GM11168 (cell line): ENCODE measurements around the gene POLA1.

Source experiments
- in situ Hi-C: fragments of 300-500 bp; cut with MboI; formaldehyde crosslinking; loops from one replicate; pipeline ENCODE4 v1.12.0; 2022; ENCODE audit warnings: low sequenced_read_pairs; ENCODE audit not compliant: unreplicated experiment

Gene POLA1

DNA sequence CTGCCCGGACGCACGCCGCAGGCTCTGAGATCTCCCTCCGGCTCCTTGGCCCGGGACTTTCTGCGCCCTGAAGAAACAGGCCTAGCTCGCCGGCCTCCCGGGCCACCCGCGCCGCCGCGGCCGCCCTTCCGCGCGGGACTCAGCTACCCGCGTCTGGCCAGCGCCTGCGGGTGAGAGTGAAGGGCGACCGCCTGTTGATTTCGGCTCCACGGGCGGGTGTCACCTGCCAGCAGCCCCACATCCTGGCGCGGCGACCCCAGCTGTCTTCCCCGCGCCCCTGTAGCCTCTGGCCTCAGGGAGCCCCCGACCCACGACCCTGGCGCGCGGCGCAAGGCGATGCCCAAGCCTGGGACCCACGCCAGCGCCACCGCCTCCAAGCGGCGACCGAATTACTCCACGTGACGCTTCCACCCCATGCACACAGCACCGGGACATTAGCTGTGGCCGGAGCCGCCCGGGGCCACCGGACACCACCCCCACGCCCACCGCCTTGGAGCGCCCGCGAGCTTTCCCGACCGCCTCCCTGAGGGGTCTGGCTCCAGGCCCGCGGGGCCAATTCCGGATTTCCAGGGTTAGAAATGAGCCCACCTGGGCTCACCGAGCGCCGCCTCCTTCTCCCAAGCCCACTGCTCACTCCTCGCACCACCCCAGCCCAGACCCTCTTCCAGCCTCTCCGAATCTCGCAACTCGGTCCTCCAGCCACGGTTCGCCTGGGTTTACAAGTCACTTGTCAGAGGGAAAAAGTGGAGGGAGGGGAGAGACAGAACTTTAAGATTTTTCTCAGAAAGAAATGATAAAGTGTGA lies 311.9 kb downstream of the POLA1 start:
- in situ Hi-C loops, result no loop called here

DNA sequence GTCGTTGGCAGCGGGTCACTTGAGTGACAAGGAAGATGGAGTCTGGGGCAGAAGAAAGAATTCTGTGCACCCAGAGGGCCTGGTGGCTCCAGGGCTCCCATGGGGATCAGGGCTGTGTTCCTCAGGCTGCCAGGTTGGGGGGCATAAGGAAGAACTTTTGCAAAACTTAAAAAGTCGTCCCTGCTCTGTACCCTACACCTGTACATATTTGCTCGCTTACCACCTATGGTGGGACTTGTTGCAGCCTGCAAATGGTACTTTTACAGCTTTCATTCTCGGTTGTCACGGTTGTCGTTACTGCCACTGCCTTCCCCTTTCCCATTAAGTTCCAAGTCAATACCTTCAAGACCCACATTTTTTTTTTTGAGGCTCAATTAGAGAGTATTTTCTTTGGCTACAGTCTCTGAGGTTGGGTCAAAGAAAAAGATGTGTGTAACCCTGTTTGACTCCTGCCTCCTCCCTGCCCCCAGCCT lies 312.9 kb downstream of the POLA1 start:
- in situ Hi-C loops, result no loop called here

DNA sequence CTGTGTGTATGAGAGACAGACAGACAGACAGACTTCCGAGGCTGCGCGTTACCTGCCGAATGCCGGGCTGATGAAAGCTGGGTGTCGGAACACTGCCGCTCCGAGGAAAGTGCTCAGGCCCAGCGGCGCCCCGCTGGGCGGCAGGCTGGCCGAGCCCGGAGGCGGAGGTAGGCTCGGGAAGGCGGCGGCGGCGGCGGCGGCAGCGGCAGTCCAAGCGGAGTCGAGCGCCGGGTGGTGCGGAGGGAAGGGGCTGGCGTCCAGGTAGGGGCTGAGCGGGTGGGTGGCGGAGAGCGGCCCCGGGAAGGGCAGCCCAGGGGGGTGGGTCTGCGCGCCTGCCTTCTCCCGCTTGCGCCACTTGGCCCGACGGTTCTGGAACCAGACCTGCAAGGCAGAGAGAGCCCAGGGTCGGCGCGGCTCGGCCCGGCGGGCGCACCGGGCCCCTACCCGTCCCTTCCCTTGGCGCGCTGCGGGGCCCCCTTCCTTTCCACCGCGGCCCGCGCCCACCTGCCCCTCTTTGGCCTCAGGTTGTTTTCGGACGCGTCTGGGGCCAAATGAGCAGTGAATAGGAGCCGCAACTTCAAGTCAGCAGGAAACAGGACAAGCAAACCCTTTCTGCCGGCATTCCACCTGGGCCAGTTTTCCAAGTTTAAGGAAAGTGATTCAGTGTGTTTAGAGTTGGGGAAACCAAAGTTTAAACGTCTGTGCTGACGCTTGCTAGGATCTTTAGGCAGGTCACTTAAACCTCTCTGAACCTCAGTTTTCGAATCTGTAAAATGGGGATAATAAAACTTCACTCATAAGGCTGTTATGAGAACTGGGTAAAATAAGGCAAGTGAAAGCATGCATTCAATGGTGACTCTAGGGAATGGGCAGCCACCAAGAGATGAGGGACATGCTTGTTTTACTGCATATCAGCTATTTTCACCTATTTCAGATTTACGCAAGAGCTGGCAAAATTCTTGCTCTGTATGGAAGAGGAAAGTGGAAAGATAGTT lies 313.6 kb downstream of the POLA1 start:
- in situ Hi-C loops, result no loop called here

DNA sequence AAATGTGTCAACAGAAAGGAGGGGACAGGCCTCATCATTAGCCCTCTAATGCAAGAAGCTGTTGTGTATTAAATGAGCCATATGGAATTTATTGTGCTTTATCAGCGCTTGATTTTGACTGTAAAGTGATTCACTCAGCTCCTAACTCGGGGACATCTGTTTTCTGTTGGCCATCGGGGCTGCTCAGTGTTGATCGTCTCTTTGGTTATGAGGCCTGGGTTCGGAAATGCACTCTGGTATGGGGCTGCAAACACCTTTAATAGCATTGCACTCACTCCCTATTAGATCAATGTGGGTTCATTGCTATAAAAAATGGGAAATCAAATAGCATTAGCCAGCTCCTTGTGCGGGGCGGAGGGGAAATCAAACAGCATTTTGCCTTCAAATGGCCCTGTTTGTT lies 315.7 kb downstream of the POLA1 start:
- in situ Hi-C loops, result no loop called here

DNA sequence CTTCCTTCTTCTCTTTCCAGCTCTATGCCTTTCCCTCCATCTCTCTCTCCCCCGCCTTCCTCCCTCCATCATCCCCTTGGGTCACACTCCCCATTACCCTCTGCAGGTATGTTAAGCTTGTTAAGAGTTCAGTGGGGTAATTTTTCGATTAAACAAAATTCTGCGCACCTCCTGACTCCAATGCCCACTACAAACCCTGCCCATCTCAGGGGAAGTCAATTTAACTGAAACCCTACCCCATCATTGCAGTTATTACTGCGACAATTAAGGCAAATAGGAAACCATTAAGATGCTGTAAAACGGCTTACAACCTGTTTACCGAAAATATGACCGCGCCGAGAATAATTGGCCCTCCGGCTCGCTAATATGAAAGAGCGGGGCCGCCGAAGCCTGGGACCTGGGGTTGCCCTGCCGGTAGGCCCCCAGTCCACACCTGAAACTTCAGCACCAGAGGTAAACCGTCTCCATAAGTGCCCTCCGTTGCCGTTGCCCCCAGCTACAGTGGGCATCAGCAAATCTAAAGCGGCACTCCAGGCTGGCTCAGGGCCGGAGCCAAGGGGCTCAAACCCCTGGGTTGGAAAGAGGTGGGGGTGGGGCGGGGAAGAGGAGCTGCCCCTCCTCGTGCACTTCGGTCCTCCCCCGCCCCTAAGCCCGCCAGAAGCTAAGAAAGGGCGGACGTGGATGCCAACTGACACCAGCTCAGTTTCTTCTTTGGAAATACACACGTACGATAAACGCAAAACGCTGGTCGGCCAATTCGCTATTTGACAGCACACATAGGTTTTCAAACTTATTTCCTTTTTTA lies 317.3 kb downstream of the POLA1 start:
- in situ Hi-C loops, result loop anchor here (10.0 kb wide), 1 partner anchor 156 kb away; no protein-coding TSS in a partner anchor

DNA sequence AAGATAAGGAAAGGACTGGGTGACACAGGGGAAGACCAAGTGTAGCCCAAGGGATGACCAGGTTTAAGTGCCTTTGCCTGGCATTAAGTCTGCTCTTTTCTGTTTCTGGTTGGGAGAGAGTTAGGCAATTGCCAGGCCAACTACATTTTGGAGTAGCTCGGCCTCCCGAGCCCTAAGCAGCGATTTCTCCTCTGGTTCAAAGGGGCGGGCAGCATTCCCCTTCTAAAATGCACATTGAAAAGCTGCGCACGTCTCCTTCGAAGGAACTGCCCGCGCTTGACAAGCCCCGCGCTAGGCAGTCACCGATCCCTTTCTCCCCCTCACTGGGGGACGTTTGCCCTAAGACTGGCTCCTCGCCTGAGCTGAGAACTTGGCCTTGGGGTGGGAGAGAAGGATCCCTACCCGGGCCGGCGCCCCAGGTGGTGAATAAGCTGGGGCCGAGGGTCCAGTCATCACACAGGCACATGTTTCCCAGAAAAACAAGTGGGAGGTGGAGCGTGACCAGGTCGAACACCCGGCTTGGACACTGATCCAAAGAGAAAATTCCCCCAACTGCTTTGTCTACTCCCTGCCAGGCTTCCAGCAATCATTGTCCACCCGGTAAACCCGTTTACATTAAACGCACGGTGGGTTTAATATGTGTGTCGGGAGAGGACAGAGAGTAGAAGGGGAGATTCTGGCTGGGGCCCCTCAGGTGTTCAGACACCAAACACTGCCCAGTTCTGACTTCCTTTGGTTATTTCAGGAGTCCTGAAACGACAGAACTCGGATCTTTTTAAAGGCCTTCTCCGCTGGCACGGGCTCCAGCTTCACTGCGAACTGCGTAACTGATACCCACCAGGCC lies 318.1 kb downstream of the POLA1 start:
- in situ Hi-C loops, result loop anchor here (10.0 kb wide), 1 partner anchor 157 kb away; no protein-coding TSS in a partner anchor

DNA sequence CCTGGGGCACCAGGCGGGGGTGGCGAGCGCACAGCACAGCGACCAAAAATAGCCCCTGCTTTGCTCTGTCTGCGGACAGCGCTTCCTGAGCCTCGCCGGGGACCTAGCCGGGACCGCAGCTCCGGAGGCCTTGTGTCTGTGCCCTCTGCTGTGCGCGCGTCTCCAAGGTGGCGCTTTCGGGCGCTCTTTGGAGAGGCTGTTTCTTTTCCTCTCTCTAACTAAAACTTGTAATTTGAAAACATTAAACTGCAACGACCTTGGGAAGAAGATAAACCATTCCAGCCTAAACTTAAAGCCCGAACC lies 318.7 kb downstream of the POLA1 start:
- in situ Hi-C loops, result loop anchor here (10.0 kb wide), 1 partner anchor 158 kb away; no protein-coding TSS in a partner anchor

DNA sequence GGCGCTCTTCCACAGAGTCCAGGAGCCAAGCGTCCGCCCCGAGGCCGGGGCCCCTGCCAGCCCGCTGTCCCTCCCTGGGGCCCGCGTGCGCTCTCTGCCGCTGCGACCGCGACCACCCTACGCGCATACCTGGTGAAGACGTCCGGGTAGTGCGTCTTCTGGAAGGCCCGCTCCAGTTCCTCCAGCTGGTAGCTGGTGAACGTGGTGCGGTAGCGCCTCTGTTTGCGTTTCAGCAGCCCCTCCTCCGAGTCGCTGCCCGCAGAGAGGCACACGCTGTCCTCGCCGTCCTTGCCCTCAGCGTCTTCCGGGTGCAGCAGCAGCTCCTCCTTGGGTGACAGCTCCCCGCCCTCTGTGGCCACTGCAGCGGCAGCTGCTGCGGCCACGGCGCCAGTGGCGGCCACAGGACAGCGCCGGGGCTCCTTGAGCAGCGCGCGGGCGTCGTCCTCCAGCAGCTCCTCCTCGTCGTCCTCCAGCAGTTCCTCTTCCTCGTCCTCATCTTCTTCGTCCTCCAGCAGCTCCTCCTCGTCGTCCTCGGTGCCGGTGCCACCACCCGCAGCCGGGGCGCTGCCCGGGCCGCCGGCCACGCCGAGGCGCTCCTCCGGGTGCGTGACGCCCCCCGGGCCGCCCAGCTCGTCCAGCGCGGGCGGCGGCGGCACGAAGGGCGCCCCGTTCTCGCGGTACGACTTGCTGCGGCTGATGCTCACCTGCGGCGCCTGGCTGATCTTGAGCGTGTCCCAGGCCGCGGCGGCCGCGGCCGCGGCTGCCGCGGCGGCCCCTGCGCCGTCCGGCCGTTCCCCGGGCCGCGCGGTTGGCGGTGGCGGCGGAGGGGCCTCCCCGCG lies 319.3 kb downstream of the POLA1 start:
- in situ Hi-C loops, result loop anchor here (10.0 kb wide), 1 partner anchor 158 kb away; no protein-coding TSS in a partner anchor

DNA sequence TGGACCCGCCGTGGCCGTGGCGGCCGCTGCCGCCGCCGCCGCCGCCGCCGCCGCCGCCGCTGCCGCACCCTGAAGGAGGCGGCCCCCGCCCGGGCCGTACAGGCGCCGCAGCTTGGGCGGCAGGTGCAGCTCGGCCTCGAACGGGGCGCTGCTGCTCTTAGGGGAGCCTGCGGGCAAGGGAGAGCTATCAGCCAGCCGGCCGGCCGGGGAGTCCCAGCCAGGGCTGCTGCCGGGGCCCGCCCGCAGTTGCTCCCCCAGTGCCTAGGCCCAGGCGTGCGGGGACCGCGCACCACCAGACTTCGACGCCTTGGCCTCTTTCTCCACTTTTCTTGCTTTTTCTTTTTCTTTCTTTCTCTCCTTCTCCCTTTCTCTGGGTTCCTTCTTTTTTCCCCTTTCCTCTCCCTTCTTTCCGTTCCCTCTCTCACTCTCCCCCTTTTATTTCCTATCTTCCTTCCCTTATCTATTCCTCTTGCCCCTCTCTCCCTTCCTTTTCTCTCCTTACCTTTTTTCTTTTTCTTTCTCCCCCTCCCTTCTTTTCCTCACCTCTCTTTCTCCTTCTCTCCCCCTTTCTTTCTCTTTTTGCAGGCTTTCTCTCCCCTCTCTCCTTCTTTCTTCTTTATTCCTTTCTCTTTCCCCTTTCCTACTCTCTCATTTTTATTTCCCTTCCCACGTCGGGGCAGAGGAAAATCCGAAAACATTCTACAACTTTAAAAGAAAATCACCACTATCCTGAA lies 320.1 kb downstream of the POLA1 start:
- in situ Hi-C loops, result loop anchor here (10.0 kb wide), 1 partner anchor 159 kb away; no protein-coding TSS in a partner anchor

DNA sequence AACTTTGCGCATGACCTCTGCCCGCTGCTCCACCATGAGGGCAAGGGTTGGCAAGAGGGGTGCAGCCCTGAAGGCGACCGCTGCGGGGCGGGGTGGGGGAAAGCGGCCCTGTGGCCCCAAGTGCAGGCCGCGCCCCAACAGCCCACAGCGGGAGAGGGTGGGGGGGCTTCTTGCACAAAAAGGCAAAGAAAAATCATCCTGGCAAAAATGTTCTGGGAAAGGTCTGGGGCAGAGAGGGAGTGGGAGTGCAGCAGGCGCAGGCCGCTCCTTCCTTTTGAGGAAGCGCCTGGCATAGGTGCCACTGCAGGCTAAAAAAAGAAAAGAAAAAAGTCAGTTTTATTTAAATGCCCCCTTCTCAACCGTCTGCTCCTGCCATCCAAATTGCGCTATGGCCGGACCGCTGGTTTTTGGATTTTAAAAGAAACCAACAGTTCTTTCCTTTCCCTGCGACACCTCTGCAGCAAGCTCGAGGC lies 320.7 kb downstream of the POLA1 start:
- in situ Hi-C loops, result loop anchor here (10.0 kb wide), 1 partner anchor 160 kb away; no protein-coding TSS in a partner anchor

DNA sequence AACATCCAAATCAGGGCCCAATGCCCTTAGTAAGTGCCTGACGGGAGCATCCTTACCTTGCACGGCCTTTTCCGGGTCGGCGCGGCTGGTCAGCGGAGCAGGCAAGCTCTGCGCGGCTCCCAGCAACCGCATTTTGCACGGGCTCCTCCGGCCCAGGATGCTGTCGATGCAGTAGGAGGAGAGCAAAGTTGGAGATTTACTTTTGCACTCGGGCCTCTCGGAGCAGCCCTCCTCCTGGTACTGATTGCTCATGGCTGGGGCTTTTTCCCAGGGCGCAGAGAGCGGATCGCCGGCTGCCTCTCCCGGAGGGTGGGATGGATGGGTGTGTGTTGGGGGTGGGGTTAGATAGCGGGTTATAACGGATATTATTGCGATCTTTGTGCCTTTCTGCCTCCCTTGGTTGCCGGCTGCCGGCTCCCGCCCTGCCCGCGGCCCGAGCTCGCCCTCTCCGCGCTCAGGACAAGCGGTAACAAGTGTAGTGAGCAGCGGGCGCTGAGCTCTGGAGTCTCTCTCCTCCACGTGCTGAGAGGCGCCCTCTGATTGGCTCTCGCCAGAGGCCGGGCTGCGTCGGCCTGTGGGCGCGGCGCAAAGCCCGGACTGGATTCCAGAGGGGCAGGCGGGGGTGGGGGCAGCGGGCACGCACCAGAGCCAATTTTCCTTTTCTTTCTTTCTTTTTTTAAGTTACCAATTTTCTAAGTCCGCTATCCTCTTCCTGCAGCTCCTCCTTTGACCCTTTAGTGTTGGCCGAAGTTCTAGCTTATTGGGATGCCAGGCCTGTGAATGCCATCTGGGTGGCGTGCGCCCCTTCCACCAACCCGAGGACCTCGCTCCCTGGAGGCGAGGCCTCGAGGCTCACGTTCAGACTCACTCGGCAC lies 322.0 kb downstream of the POLA1 start, which contains the start of gene ARX:
Gene ARX, minus strand, starts transcription at position 480 of the 875 bp plus-strand sequence. Its CDS starts 228 bp downstream, at position 252.
- in situ Hi-C loops, result loop anchor here (10.0 kb wide), 1 partner anchor 161 kb away; no protein-coding TSS in a partner anchor

DNA sequence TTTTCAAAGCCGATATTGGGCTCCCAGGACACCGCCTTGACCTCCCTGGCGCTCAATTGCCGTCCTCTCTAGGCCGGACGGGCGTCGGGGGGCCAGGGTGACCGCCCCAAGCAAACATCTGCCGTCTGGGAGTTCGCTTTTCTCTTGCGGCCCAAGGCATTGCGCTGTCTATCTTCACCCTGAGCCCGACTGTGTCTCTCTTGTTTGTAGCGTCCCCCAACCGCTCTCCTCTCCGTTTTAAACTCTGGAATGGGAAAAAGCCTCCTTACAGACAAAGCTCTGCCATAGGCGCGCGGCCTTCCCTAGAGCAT lies 322.6 kb downstream of the POLA1 start:
- in situ Hi-C loops, result loop anchor here (10.0 kb wide), 1 partner anchor 162 kb away; no protein-coding TSS in a partner anchor

DNA sequence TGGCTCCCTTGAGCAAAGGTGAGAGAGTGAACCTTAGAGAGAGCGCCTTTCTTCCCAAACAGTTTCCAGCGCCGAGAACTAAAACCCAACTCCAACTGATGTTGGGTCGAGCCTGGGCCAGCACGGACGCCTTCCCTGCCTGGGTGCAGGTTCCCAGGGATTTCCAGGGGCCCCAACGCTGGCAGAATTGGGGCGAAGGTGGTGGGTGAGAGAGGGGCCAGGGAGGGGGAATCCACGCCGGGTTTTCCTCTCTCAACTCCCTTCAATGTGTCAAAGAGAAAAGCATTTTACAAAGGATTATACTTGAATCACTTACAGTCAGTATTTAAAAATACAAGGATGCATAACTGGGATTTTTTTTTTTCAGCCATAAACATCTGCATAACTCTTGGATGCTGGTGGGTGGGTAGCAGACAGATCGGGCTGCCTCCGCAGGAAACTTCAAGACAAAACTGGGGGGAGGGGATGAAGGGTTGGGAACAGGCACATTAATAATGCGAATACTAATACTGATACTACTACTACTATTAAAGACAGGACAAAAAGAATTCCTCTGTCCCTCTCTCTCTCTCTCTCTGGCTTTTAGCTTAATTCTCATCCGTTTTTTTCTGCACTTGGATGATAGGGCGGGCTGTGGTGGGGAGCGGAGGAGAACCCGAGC lies 323.4 kb downstream of the POLA1 start:
- in situ Hi-C loops, result loop anchor here (10.0 kb wide), 1 partner anchor 162 kb away; no protein-coding TSS in a partner anchor

DNA sequence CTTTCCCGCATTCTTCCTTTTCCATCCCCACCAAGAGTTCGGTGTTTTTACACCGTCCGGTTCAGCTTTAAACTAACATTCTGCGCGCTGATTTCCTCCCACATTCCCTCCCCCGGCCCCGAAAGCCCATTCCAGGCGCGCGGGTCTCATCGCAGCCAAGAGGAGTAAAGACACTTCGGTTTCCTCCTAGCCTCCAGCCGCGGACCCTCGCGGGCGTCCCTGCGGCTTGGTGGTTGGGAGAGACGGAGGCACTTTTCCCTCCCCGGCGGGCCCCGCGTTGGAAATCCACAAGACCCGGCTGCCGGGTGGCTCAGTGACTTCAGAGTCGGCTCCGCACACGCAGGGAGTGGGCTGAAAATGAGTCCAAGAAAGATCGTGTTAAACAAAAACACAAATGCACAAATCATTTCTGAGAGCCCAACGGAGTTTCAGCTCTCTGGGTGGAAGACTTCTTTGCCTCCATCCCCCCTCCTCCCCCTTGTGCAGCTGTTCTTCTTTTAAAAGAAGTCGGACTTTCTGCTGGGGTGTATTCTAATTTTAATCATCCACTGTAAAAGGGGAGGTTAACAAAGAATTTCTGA lies 324.0 kb downstream of the POLA1 start:
- in situ Hi-C loops, result loop anchor here (10.0 kb wide), 1 partner anchor 163 kb away; no protein-coding TSS in a partner anchor

DNA sequence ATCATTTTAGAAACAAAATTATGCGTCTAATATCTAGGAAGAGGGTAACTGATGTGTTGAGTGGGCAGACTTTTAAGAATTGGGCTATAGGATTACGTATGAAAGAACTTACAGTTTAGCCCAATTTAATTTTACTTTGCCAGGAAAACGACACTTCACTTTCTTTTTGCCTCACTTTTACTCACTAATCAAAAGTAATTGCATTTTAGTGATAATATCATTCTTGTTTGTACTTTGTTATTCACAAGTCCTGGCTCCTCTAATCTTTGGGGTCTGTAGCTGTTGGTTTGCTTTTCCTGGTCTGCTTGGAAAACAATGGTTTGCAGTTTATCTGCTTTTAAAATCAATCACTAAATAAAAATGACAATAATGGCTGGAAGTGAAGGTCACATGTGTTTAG lies 325.0 kb downstream of the POLA1 start:
- in situ Hi-C loops, result loop anchor here (10.0 kb wide), 1 partner anchor 164 kb away; no protein-coding TSS in a partner anchor
